ENCODE data around the gene EZR.

Gene EZR

DNA sequence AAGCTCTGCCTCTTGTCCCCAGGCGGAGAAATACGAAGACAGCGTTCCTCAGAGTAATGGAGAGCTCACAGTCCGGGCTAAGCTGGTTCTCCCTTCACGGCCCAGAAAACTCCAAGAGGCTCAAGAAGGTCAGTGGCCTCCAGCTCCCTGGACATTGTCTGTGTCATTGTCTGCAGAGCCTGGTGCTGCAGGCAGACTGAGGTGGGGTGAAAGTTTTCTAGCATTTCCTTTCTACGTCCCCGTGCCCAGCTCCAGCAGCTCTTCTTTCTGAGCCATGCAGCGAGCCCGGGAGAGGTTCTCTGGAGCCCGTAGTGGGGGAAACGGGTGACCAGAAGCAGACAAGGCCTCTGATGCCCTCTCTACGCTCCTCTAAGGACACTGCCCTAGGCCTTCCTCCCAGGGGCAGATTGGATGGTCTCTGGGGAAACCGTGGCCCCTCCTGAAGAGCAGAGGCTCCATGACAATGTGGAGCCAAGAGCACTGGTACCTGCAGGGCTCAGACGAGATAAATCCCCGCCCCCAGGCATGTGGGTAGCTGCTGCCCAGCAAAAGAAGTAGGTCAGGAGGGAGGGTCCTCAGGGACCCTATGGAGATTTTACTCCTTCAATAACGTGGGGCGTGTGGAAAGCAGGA lies 58.4 kb downstream of the EZR start:
- DNase-seq (ENCODE audit: low spot score) = no peak

DNA sequence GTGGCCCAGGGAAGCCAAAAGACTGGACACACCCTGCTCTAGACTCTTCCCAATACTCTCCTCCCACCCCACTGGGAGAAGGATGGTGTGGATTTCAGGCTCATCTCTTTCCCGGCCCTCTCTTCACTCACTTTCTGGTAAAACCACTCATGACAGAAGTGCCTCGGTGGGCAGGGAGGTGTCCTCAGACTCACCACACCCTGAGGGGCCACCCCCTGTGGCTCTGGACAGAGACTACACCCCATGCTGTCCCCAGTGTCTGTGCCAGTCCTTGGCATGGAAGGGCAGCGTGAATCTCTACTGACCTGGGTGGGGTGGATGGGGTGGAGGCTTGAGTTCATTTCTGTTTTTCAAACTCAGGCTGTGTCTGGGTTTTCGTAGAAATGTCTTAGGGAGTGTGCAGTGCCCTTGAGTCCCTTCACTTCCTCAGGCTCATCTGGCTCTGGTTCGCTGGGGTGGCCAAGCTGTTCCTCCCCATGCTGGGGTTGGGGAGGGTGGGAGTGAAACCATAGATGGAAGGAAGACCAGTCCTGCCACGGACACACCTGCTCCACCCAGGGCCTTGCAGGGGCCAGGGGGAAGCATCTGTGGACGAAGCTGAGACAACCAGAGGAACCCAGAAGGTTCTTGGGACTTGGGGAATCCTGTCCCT lies 59.1 kb downstream of the EZR start:
- no peak for DNase-seq (ENCODE audit: low spot score)

DNA sequence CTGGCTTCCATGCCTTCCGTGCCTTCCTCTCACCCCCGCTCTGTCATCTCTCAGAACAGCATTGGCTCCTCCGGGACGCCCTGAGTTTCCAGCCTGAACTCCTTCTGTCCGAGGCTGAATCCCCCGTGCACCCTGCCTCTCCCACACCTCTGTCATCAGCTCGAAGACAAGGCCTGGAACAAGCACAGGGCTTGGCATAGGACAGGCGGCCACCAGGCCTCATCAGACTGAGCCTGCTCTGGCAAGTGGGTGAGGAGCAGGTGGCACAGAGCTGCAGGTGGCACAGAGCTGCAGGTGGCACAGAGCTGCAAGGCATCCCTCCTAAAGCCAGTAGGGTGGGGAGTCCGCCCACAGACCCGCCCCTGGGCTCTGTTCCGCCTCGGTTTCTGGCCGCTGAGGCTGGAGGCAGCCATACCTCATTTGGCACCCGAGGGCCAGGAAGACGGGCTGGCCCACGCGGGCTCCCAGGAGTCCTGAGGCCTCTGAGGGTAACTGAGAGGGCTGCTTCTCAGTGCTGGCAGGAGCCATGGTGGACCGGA lies 60.2 kb downstream of the EZR start:
- no peak for DNase-seq (ENCODE audit: low spot score)

DNA sequence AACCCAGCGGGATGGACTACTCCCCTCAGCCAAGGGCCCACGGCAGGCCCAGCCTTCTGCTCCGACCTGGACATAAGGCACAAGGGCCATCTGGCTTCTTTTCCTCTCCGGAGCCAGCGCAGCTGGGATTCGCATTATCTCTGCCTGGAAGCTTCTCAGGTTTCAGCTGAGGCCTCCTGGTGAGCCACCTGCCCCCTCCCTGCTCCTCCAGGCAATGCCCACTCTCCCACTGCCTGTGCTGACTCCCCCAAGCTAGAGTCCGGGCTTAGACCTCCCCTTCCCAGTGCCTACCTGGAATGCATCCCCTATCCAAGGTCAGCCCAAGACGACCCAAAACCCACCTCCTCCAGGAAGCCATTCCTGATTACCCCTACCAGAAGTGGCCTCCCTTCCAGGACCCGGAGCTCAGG lies 60.7 kb downstream of the EZR start:
- no peak for DNase-seq (ENCODE audit: low spot score)

DNA sequence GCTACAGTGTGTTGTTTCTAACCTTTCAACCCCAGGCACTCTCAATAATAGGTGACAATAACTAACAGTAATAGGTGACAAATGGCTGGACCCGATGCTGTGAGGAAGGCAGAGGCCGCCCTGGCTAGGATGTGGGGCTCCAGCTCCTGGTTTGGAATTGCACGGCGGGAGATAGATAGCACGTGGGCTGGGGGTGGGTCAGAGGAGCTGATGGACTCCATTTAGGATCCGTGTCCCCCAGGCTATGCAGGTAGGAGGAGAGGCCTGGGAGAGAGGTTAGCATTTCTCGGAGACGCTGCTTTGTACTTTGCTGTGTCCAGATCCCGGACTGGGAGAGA lies 61.4 kb downstream of the EZR start:
- no peak for DNase-seq (ENCODE audit: low spot score)

DNA sequence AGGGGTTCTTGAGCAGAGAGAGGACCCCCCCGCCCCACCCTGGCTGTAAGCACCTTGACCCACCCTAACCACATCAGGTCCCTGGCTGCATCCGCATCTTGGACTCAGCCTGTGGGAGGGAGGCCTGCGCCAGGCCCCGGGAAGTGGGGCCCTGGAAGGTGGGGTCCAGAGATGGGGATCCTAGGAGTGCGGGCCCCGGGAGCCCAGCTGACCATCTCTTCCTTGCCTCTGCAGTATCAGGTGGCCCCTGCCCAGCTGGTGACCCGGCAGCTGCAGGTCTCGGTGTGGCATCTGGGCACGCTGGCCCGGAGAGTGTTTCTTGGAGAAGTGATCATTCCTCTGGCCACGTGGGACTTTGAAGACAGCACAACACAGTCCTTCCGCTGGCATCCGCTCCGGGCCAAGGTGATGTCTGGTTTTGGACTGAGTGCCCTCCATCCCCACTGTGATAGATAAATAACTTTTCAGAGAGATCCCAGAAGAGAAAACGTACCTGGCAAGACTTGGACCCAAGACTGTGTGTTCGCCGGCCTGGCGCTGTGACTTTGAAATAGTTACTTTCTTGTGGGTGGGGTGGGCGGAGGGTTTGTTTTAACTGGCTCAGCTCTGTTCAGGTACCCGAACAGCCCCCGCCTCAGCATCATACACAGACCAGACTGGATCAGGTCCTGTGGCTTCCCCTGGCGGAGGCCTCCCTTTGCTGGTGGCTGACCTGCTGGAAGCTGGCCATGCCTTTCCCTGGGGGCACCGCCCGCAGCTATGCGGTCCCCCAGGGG lies 62.0 kb downstream of the EZR start:
- DNase-seq (ENCODE audit: low spot score) = no peak

DNA sequence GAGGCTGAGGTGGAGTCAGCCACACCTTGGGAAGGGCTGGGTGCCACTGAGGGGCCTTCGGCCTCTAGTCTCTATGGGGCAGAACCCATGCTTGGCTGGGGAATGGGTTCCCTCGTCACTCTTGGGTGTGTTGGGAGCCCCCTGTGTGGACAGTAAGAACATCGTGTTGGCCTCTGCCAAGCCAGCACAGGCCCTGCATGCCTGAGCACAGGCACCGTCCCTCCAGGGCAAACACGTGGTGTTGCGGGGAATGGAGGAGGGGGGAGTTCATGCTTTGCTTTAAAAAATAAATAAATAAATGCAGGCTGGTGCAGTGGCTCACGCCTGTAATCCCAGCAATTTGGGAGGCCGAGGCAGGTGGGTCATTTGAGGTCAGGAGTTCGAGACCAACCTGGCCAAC lies 63.0 kb downstream of the EZR start:
- no peak for DNase-seq (ENCODE audit: low spot score)

DNA sequence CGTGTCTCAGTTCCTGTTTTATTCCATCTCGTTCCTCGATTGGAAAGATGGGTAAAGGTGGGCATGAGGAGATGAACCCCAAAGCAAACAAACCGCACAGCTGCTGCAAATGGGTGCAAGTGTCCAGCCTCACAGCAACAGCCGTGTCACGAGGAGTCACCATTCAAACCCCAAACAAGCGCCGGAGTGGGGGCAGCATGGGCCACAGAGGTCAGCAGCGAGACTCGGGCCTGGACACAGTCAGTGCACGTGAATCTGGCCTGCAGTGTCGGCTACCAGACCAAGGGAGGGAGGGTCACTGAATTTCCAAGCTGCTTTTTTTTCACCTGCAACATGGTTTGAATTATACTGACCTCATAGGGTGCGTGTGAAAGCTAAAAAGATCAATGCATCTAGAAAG lies 63.5 kb downstream of the EZR start:
- no peak for DNase-seq (ENCODE audit: low spot score)

DNA sequence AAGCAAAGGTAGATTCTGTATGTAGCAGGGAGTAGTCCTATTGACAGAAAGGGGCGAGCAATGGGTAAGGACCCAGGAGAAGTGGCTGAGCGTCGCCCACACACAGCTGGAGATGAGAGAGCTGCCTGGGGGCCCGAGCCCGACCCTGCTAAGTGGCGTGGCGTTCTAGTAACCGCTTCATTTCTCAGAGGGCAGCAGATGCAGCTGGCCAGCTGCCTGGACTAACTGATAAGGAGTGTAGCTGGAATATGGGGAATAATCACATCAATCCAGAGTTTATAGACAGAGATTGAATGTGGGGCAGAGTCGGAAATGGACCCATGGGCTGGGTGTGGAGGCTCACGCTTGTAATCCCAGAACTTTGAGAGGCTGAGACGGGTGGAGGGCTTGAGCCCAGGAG lies 64.4 kb downstream of the EZR start:
- DNase-seq (ENCODE audit: low spot score) = no peak

DNA sequence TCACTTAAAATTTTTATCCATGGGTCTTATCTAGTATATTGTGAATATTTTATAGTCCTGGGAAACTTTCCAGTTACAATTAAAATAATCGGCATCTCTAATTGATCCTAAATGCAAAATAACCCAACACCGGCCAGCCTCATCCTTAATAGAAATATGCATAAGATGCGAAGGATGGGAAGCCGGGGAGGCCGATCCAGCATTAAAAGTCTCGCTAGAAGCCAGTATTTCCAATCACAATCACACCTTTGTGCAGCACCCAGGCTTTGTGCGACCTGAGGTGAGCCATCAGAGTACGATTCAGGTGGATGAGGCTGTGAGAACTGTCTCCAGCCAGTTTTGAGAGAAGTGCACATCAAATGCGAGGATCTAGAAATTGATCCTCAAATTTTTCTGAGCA lies 65.4 kb downstream of the EZR start:
- no peak for DNase-seq (ENCODE audit: low spot score)

DNA sequence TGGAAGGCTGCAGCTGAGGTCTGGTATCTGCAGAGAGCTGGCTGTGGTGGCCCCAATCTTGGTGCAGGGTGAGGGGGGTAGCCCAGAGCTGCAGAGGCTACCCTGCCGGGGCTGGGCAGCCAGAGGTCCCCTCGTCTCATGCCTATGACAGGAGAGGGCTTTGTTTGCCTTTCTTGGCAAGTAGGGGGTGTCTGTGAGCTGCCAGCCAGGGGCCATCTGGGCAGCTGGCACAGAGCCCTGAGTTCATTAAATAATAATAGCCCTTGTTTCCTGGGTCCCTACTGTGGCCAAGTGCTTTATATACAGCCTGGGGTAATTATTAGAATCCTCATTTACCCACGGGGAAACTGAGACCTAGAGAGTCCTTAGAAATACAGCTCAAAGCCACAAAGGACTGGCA lies 66.6 kb downstream of the EZR start:
- no peak for DNase-seq (ENCODE audit: low spot score)

DNA sequence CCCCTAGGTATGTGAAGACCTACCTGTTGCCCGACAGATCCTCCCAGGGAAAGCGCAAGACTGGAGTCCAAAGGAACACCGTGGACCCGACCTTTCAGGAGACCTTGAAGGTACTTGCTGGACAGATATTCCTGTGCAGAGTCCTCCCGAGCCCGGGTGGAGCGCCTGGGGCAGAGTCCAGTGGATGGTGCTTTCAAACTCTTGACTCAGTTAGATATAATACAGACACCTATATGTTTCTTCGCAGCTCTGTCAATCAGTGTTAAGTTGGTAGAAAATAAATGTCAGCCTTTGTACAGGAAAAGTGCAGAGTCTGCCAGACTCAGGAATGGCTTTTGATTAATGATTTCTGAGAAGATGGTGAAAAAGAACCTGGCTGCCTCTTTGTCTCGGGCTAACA lies 67.2 kb downstream of the EZR start:
- DNase-seq (ENCODE audit: low spot score) = no peak

DNA sequence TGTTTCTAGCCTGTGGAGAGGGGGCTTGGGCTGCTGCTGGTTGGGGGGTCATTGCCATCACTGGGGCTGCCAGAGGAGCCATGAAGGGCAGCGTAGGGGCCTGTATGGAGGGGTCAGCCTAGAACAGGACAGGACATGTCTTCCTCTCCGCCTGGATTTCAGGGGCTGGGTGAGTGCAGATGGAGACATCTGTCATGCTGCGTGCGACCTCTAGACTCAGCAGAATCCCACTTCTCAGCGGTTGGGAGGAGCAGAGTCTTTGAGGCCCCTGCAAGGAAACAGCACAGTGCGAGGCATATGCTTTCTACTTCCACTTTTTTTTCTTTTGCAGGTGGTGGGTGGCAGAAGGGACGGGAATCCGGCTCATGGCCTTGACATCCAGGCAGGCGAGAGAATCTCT lies 67.9 kb downstream of the EZR start:
- DNase-seq (ENCODE audit: low spot score) = no peak

DNA sequence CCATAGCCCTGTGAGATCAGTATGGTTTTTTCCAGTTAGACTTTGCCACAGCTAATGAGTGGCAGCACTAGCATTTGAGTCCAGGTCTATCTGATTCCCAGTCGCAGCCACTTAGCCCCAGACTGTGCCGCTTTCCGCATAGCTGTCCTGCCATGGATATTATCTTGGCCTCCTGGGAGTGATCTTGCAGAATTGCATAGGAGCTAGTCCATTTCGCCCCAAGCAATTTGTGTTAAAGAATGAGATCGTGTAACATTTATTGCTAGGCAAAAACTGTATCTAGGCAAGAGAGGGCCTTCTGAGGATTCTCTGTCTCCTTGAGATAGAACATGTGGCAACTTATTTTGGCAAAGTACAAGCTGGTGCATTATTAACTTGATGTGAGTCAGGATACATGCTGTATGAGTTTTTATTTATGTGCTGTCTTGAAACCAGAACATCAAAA lies 74.2 kb downstream of the EZR start:
- DNase-seq (ENCODE audit: low spot score) = no peak

DNA sequence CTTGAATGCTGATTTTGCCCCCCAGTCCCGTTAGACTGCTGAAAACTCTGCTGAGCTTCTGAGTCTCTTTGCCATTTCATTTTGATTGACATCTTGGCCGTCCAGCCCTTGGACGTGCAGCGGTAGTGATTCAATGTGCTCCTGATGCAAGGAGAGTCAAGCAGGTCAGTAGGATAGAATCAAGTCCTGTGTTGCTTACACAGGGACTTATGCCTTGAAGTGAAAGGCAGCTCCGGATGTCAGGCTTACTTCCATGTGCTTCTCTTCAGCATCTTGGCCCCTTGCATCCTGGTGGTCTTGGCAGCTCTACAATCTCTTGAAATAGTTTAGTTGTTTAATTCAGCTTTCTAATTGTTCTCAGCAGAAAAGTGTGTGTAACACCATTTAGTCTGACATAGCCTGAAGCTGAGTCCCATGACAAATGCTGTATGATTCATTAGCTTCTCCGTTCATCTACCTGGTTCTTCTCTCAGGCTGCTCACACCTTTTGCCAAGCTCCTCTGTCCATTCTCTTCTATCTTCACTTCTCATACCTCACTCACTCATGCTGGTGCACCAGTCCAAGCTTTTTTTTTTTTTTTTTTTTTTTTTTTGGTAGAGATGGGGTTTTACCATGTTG lies 76.0 kb downstream of the EZR start:
- DNase-seq (ENCODE audit: low spot score) = no peak

DNA sequence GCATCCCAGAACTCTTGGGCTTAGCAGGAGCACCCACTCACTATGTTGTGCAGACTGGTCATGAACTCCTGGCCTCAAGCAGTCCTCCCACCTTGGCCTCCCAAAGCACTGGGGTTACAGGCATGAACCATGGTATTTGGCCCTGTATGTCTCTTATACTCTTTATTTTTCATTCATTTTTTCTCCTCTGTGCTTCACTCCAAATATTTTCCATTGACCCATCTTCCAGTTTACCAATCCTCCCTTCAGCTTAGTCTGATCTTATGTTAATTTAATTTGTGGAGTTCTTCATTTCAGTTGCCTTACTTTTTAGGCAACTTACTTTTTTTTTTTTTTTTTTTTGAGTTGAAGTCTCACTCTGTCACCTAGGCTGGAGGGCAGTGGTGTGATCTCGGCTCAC lies 79.5 kb downstream of the EZR start:
- DNase-seq (ENCODE audit: low spot score) = no peak

DNA sequence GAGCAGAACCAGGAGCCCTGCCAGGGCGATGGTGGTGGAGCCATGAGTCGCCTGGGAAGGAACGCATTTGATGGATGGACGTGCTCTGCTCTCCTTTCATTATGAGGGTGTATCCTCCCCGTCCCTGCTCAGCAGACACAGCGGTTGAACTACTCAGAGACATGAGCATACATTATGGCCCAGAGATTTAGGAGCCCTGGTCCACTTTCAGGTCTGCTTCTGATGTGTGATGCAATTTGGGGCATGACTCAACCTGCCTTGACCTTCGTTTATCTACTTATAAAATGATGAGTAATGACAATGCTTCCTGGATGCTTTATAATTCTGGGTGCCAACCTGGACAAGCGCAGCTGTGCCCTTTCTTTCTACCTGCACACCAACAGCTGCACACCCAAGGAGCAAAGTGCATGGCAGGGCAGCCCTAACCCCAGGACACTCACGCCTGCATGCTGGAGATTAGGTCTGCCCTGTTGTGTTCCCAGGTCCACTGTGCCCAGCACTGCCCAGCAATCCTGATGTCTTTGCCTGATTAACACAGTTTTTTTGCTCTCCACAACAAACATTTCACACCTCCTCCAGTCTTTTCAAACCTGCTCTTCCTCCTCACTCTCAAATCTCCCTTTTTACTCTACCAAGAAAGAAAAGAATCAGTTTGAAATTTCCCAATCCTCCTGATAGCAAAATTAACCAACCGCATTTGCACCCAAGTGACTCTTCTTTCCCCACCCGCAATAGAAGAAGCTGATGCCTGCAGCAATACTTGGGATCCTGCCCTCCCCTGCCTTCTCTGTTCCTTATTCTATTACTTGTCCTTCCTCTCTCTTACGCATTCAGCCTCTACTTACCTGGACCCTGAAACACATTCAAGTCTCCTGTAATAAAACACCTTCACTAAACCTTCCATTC lies 81.2 kb downstream of the EZR start:
- peak; percentile 34 for DNase-seq (ENCODE audit: low spot score)

DNA sequence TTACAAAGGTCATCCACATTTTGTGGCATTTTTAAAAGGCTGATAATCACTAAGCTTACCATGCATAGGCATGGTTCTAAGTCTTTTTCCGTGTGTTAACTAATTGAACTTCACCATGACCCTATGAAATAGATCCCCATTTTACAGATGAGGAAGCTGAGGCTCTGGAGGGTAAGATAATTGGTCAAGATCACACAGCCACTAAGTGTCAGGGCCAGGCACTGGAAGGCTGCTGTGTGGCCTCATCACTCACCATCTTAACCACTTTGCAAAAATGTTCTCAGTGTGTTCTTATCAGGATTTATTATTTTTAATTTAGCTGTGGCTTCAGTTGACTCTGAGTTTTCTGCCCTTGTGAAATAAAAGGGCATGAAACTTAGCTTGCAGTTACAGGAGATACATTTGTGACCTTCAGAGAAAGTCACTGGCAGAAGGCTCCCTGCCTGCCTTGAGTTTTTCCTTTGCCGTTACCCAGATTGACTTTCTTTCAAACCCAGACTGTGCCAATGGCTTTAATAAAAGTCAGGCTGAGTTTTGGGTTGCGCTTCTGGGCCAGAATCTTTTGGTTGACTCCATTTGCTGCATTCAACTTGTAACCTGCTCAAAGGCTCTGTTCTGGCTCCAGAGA lies 82.0 kb downstream of the EZR start:
- DNase-seq (ENCODE audit: low spot score) = no peak

DNA sequence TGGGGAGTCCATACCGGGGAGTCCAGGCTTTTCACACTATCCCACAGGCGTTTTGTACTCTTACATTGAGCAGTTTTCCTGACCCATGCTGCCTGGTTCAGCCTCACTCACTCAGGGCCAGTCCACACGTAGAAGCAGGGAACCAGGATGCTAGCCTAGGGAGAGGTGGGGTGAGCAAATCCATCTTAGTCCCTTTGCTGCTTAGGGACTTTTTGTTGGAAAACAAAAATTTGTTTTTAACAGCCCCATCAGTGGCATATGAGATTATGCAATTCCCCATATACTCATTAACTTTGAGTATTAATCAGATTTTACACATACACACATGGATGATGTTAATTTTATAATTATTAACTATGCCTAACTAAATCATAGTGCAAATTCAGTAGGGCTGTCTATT lies 84.2 kb downstream of the EZR start:
- DNase-seq (ENCODE audit: low spot score) = no peak

DNA sequence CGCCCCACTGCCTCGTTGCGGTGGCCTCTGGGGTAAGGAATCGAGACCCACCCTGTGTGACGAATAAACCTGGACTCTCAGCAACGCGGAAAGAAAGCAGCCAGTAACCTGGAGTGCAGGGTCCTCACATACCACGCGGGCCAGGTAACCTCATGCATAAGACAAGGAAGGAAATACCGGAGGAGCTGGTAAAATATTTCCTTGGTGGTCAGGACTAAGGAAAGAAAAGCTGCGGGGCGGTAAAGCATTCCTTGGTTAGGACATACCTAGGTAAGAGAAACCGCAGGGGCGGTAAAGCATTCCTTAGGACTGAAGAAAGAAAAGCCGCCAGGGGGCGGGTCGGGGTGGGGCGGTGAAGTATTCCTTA lies 88.6 kb downstream of the EZR start:
- no peak for DNase-seq (ENCODE audit: low spot score)

DNA sequence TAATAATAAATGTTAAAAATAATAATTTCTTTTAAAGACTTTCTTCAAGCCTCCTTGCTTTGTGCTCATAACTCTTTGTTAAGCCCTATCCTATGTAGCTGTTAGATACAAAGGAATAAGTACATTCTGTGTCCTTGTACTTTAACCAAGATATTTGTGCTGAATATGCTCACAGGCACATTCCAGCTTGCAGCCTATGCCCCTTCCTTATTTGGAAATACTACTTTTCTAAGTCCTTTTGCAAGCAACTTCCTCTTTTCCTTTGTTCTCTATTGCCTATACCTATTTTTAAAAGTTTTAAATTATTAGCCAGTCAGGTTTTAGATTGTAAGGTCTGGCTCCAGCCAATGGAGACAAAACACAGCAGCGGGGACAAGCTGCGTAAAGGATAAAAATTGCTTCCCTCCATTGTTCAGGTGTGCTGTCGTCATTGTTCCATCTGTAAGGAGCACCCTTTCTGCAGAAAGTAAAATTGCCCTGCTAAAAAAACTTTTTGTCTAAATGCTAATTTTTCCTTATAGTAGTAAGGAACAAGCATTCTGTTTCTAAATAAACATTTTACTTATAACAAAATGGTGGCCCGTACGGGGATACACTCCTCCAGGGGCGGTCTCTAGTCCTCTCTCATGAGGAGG lies 89.1 kb downstream of the EZR start:
- DNase-seq (ENCODE audit: low spot score) = no peak
